Fibroblast of the aortic adventitia (primary cell): ENCODE measurements around the gene HERPUD1. TPM values are rescaled to one million over a fixed set of nuclear protein-coding genes. Genes with fewer than 3 reads are reported as not detected.
"Not testable (repeated sequence)": the region's sequence is repeated elsewhere in the genome, so short reads cannot be mapped to it uniquely, and the experiment has no call there.

ENCODE experiments used
- DNase-seq: peaks from one replicate; pipeline ENCODE4 v3.0.0-alpha.2; 2010; ENCODE audit warnings: low read depth
- H3K4me3 ChIP-seq: 2 replicates; pipeline ENCODE4 v1.5.1; 2011; ENCODE audit warnings: low read depth, mild to moderate bottlenecking, control low read depth, low read length, moderate library complexity
- CTCF ChIP-seq: IDR thresholded peaks from 2 replicates; pipeline ENCODE4 v1.5.1; 2011; ENCODE audit warnings: mild to moderate bottlenecking, low read length, control low read depth, inconsistent platforms; ENCODE audit not compliant: insufficient read depth
- total RNA-seq: library from RNA; depleted of rRNA; stranded (reverse); fragments of >200 nt; gene quantifications from 2 replicates; pipeline ENCODE4 v1.2.3, GENCODE V29; 2012; ENCODE audit warnings: low replicate concordance

HERPUD1 gene
- total RNA-seq, 1 donor: 151 TPM

DNA sequence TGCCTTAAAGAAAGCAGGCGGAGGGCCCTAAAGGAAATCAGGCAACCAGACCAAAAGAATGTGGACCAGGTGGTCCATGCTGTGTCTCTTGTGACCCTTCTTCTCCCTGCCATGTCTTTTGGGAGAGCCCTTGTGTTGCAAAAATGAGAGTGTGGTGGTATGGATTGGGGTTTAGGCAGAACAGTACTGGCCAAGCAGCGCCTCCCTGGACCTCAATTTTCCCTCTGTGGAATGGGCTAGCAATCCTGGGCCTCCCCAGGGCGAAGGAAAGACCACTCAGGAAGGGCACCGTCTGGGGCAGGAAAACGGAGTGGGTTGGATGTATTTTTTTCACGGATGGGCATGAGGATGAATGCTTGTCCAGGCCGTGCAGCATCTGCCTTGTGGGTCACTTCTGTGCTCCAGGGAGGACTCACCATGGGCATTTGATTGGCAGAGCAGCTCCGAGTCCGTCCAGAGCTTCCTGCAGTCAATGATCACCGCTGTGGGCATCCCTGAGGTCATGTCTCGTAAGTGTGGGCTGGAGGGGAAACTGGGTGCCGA is 49.9 kb downstream of the HERPUD1 start:
- TF ChIP-seq CTCF: no peak
- no peak for DNase-seq
- H3K4me3 ChIP-seq: no peak overlapping the region

DNA sequence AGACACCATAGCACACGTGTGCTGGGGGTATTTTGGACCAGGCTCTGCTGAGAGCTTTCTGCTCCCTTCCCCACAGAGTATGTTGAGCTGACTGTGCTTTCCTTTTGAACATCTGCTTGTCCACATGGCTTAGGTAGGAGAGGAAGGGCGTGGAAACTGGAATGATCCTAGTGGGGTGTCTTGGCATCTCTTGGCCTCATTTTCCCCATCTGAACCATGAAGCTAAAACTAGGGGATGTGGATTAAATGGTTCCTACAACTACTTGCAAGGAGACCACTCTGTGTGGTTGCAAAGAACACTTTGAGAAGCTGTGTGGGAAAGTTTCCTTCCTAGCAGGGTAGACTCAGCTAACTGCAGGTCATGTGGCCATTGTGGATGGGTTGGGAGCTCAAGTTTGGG is 50.8 kb downstream of the HERPUD1 start:
- no peak for DNase-seq
- TF ChIP-seq CTCF: no peak
- H3K4me3 ChIP-seq: no peak overlapping the region

GRCh38 chr16:56983211-56983751 is 51.3 kb downstream of the HERPUD1 start:
- no peak for TF ChIP-seq CTCF
- no peak overlapping the region for H3K4me3 ChIP-seq
- DNase-seq: no peak

GRCh38 chr16:56984639-56985038 is 52.7 kb downstream of the HERPUD1 start:
- no peak for DNase-seq
- H3K4me3 ChIP-seq: no peak overlapping the region
- no peak for TF ChIP-seq CTCF

GRCh38 chr16:56985288-56985961 is 53.5 kb downstream of the HERPUD1 start:
- TF ChIP-seq CTCF: no peak
- peak overlapping the region; percentile 14 for H3K4me3 ChIP-seq
- DNase-seq: peak; percentile 90

DNA sequence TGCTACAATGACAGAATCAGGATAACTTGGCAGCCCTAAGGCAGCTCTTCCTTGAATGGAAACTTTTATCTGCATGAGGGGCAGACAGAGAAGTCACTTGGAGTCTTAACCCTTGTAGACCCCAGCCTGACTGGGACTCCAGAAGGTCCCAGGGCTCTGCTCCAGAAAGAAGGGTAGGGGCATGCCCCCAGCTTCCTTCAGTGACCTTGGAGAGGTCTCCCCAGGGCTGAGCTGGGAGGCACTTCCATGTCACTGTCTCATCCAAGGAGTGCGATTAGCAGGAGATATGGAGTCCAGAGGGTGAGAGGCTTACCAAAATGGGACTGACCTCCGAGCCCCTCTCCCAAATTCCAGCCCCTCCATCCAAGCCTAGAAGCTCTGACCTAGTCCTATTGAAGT is 54.0 kb downstream of the HERPUD1 start:
- no peak overlapping the region for H3K4me3 ChIP-seq
- TF ChIP-seq CTCF: no peak
- DNase-seq: no peak

DNA sequence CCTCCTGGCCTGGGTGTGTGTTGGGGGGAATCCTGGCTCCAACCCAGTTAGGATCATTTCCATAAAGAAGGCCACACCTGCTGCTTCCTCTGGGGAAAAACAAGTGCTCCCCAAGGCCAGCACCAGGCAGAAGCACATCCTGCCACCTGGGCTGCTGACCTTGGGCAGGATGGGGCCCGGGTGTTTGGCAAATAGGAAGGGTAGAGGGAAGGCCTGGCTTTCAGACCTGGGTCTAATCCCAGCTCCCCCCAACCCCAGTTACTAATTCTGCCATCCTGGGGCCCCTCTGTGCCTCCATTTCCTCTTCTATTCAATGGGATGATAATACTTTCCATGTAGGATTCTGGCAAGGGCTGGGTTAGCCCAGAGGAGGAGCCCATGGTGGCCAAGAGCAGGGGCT is 54.4 kb downstream of the HERPUD1 start:
- TF ChIP-seq CTCF: no peak
- DNase-seq: no peak

GRCh38 chr16:56986908-56987307 is 55.0 kb downstream of the HERPUD1 start:
- not testable (repeated sequence) for DNase-seq

More for the DNA sequence above, 54.4 kb downstream of the HERPUD1 start:
- H3K4me3 ChIP-seq: no peak overlapping the region

More at GRCh38 chr16:56986908-56987307, 55.0 kb downstream of the HERPUD1 start:
- H3K4me3 ChIP-seq: not testable (repeated sequence)
